LNCaP clone FGC (cell line): Measurements from ENCODE around the gene TMEM245.
"Not testable (repeated sequence)": the region's sequence is repeated elsewhere in the genome, so short reads cannot be mapped to it uniquely, and the experiment has no call there.

Experiments
- DNase-seq: peaks from one replicate; pipeline ENCODE4 v3.0.0-alpha.2; 2011; ENCODE audit warnings: low read depth
- H3K4me3 ChIP-seq: 2 replicates; pipeline ENCODE4 v1.5.1; 2011; ENCODE audit warnings: mild to moderate bottlenecking, low read depth, low read length, control low read depth
- CTCF ChIP-seq: IDR thresholded peaks from 2 replicates; pipeline ENCODE4 v1.5.1; 2012; ENCODE audit warnings: mild to moderate bottlenecking; ENCODE audit not compliant: control insufficient read depth, insufficient read depth; ENCODE audit errors: extremely low read depth

The TMEM245 gene

GRCh38 chr9:108991479-108991878 is 128.3 kb downstream of the TMEM245 start:
- TF ChIP-seq CTCF: no peak
- DNase-seq: no peak
- H3K4me3 ChIP-seq: no peak overlapping the region

GRCh38 chr9:108983885-108984284 is 135.9 kb downstream of the TMEM245 start:
- no peak for DNase-seq
- TF ChIP-seq CTCF: no peak
- H3K4me3 ChIP-seq: no peak overlapping the region

GRCh38 chr9:108980893-108981292 is 138.9 kb downstream of the TMEM245 start:
- DNase-seq: no peak
- no peak for TF ChIP-seq CTCF
- H3K4me3 ChIP-seq: no peak overlapping the region

- no peak for TF ChIP-seq CTCF
- no peak for DNase-seq
- no peak overlapping the region for H3K4me3 ChIP-seq
Measured at GRCh38 chr9:108978205-108978604, 141.5 kb downstream of the TMEM245 start.

GRCh38 chr9:108973895-108974294 is 145.9 kb downstream of the TMEM245 start:
- TF ChIP-seq CTCF: no peak
- no peak overlapping the region for H3K4me3 ChIP-seq
- DNase-seq: no peak

GRCh38 chr9:108972626-108973209 is 147.0 kb downstream of the TMEM245 start:
- no peak for DNase-seq
- H3K4me3 ChIP-seq: no peak overlapping the region
- TF ChIP-seq CTCF: no peak

- no peak for TF ChIP-seq CTCF
- no peak for DNase-seq
- no peak overlapping the region for H3K4me3 ChIP-seq
Measured at GRCh38 chr9:108972186-108972585, 147.6 kb downstream of the TMEM245 start.

GRCh38 chr9:108971392-108971791 is 148.4 kb downstream of the TMEM245 start:
- not testable (repeated sequence) for DNase-seq, H3K4me3 ChIP-seq
